Measurements from ENCODE around the gene BECN2.
"Not testable (repeated sequence)": the region's sequence is repeated elsewhere in the genome, so short reads cannot be mapped to it uniquely, and the experiment has no call there.

The BECN2 gene

DNA sequence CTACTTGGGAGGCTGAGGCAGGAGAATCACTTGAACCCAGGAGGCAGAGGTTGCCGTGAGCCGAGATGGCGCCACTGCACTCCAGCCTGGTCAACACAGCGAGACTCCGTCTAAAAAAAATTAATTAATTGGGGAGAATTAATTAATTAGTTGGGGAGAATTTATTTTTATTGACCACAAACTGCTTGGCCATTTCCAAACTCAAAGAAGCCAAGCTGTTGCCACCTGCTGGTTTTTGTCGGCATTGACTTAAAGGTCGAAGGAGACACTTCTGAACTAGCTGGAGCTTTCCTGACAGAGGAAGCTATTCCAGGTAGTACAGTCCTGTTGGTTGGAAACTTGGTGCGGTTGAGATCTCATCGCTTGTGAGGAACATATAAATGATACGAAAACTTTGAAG is 28.2 kb downstream of the BECN2 start:
- DNase-seq: peak; percentile 24

DNA sequence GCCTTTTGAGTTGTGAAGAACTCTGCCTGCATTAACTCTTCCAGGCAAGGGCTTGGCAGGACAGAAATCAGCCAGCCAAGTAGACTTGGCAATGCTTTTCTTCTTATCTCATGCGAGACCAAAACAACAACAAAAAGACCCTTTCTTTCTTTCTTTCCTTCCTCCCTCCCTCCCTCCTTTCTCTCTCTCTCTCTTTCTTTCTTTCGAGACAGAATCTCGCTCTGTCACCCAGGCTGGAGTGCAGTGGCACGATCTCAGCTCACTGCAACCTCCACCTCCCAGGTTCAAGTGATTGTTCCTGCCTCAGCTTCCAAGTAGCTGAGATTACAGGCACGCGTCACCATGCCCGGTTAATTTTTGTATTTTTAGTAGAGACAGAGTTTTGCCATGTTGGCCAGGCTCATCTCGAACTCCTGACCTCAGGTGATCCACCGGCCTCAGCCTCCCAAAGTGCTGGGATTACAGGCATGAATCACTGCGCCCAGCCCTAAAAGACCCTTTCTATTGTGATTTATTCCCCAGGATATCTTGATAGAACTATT is 30.9 kb downstream of the BECN2 start:
- not testable (repeated sequence) for DNase-seq

DNA sequence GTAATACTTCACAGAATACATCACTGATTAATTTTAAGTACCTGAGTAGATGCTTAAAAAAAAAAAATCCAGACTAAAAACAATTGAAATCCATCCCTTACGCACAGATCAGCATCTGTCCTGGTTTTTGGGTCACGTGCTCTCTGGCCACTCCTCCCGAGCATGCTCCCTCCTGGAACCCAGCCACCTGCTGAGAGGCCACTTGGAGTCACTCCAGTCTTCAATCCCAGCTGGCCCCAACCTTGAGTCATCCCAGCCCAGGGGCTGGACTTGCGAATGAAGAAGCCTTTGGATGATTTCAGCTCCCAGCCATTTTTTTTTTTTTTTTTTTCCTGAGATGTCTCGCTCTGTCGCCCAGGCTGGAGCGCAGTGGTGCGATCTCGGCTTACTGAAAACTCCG is 32.5 kb downstream of the BECN2 start:
- no peak for DNase-seq

DNA sequence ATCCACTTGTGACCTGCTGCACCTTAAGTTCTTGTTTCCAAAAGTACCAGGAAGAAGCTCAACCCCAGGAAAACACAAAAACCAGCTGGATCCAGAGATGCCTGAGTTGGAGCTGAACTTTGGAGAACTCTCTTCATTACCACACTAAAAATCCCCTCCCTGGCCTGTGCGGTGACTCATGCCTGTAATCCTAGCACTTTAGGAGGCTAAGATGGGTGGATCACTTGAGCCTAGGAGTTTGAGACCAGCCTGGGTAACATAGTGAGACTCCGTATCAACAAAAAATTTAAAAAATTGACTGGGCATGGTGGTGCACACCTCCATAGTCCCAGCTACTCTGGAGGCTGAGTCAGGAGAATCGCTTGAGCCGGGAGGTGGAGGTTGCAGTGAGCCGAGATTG is 35.2 kb downstream of the BECN2 start:
- DNase-seq: no peak

DNA sequence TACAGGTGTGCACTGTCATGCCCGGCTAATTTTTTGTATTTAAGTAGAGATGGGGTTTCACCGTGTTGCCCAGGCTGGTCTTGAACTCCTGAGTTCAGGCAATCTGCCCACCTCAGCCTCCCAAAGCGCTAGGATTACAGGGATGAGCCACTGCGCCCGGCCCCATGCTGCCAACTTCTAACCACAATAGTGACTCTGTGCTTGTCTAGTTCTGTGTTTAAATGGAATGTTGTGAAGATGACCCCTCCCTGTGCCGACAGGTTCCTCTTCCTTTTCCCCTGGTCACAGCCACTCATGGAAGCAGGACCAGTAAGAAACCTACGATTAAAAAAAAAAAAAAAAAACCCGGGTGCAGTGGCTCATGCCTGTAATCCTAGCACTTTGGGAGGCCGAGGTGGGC is 36.6 kb downstream of the BECN2 start:
- DNase-seq: no peak

DNA sequence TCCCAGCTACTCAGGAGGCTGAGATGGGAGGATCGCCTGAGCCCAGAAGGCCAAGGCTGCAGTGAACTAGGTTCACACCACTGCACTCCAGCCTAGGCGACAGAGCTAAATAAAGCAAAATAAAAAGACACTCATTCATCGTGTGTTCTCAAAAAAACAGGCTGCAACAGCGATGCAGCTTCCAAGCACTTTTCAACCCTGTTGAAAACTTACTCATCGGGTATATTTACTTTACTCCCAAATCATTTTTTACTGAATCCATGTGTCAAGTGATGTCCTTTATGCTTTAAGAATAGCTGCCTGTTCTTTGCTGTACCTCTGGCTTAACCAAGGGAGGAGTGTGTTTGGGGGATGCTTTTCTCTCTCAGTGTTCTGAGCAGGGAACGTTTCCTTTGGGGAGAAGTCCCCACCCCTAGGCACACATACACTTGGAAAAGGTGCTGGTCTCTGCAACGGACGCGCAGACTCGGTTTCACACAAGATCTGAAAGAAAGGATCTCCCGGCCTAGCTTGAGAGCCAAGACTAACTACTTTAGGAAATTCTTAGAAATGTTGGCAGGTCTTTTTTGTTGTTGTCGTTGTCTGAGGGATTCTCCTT is 39.9 kb downstream of the BECN2 start:
- no peak for DNase-seq

DNA sequence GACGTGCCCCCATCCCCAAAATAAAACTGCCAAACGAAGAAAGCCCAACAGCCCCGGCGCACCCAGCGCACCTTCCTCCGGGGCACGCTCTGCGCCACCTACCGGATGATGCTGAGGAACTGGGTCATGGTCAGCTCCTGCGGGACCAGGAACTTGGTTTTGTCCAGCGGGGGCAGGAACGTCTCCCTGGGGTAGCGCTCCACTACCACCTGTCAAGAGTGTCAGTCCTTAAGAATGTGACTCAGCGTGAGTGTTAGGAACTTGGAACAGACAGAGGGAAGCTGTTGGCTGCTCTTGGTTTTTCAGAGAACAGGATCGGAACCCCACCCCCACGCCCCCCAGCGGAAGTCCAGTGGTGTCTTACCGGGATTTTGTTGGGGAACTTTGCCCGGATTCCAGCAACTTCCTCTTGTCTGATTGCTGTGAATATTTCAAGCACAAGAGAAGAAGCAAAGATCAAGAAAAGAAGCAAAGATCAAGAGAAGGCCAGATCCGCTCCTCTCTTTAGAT is 40.9 kb downstream of the BECN2 start:
- DNase-seq: peak; percentile 12

DNA sequence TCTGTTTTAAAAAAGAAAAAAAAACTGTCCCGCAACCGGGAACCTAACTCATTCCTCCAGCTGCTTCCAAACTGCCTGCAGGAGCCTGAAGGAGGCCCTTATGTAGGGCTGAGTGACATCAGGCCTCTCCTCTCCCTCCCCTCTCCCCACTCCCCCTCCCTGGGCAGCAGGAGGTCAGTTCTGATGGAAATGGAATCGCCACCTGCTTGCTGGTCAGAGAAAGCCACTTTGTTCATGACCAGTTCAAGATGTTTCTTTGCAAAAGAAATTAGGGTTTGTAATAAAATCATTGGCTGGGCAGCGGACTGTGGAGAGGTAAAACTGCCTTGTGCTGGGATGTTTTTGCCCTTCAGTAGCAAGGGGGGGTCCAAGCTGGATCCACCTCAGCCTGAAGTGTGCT is 41.5 kb downstream of the BECN2 start, which contains the start of gene MAP1LC3C:
TSS of gene MAP1LC3C (minus strand) at position 73 of the 400 bp plus-strand sequence. CDS start 90 bp downstream, outside the sequence.
- DNase-seq: no peak

DNA sequence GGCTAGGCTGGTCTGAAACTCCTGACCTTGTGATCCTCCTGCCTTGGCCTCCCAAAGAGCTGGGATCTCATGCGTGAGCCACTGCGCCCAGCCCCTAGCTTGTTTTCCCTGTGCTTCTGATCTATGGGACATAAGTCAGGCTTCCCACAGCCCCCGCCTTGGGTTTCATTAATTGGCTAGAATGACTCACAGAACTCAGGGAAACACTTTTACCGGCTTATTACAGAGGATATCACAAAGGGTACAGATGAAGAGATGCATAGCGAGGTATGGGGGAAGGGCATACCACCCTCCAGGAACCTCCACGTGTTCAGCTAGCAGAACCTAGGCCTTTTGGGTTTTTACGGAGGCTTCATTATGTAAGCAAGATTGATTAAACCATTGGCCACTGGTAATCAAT is 42.9 kb downstream of the BECN2 start:
- no peak for DNase-seq

DNA sequence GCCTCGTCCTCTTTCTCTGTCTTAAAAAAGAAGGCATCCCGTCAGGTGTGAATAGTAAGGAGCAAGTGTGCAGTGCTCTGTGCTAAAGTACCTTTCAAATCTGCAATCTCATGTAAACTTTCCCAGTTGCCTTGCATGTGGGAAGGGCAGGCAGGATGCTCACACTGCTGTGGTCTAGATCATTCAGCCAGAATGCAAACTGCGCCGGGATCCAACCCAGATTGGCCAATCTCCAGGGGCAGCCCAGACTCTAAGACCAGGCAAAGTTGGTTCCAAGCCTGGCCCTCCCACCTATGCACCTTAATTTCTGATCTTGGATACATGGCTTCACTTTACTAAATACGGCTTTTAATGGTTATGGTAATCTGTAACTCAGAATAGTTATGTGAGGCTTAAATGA is 44.5 kb downstream of the BECN2 start:
- DNase-seq: no peak

DNA sequence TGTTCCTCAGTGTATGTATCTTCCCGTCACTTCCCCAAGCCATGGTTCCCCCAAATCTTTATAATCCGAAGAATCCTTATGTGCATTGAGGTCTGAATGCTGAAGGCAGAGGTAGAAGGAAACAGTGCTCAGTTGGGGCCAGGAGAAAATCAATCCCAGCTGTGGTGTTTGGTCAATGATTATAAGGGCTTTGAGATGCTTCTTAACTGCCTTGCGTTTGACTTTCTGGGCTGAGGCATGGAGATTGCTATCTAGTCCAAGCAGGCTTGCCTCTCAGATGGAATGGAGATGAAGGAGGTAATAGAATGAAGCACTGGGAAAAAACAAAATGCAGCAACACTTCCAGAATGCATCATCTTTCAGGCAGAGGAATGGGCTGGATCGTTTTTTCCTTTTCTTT is 44.9 kb downstream of the BECN2 start:
- no peak for DNase-seq

DNA sequence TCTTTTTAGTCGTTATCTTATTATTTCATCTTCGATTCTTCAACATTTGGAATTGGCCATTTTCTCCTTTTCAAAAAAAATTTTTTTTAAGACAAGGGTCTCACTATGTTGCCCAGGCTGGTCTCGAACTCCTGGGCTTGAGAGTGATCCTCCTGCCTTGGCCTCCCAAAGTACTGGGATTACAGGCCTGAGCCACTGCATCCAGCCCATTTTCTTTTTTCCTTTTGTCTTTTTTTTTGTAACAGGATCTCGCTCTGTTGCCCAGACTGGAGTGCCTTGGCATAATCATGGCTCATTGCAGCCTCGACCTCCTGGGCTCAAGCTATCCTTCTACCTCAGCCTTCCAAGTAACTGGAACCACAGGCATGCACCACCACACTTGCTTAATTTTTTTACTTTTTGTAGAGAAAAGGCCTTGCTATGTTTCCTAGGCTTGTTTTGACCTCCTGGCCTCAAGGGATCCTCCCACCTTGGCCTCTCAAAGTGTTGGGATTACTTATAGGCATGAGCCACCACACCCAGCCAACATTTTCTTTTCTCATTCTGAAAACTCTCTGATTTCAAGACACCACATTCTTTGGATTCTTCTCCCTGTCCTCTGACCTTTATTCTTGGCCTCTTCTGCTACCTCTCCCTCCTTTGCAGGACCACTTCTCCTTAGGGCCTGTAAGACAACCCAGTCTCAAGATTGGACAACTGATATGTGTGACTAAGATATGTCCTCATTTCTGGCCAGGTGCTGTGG is 47.4 kb downstream of the BECN2 start:
- no peak for DNase-seq

DNA sequence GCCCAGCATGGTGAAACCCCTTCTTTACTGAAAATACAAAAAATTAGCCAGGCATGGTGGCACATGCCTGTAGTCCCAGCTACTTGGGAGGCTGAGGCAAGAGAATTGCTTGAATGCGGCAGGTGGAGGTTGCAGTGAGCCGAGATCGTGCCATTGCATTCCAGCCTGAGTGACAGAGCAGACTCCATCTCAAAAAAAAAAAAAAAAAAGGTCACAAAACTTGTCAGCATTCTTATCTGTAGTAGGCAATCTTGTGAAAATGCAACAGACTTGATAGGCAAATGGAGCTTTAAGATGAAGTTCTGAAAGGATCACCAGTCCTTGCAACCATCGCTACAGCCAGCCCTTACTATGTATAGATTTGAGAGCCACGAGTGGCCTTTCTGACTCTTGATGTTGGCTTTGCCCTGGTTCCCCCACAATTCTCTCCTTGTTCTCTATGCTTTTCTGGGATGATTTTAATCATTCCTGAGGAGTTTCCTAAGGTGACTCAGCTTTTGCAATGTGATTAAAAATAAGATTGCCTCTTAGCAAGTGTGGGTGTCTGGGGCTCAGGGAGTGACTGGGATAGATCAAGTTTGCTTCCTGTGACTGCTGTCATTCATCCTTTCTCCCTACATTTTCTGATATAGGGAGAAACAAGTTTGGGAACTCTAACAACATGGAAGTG is 48.4 kb downstream of the BECN2 start:
- DNase-seq: no peak

DNA sequence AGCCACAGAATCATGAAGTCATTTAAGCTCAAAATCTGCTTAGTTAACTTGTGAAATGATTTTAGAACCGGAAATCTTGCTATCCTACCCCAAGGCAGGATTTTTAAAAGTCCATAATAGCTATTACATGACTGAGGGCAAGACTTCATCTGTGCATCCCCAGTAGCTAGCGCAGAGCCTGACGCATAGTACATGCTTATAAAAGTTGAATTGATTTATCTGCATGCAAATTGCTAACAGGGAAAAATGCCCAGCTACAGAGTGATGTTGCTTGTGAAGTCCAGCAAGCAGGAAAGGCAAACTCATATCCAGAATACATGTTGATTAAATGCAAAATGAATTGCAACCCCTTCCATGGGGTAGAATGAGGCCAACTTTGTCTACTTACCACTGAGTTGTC is 49.4 kb downstream of the BECN2 start:
- no peak for DNase-seq
